Neutrophil (primary cell): ENCODE measurements around the gene RNF32.
"Not testable (repeated sequence)": the region's sequence is repeated elsewhere in the genome, so short reads cannot be mapped to it uniquely, and the experiment has no call there.

Source experiments
- H3K27ac ChIP-seq: fragments of 200-600 bp; sonication (generic); 2 replicates; pipeline ENCODE4 v1.5.1; 2016; ENCODE audit warnings: mild to moderate bottlenecking, moderate library complexity
- H3K27me3 ChIP-seq: fragments of 200-600 bp; sonication (generic); 2 replicates; pipeline ENCODE4 v1.6.0; 2016; ENCODE audit warnings: mild to moderate bottlenecking
- H3K36me3 ChIP-seq: fragments of 200-600 bp; sonication (generic); 2 replicates; pipeline ENCODE4 v1.5.1; 2017
- H3K4me1 ChIP-seq, 2 experiments: fragments of 200-600 bp in 1 of 2; sonication (generic) in 1 of 2; 1 replicate in 1 of 2; 2 replicates in 1 of 2; pipeline versions ENCODE4 v1.5.1 to v1.6.1; 2013 to 2016; ENCODE audit warnings: low read depth in 1 of 2, low read length in 1 of 2, mild to moderate bottlenecking in 1 of 2, moderate library complexity in 1 of 2; ENCODE audit not compliant: control insufficient read depth in 1 of 2, insufficient read depth in 1 of 2
- H3K4me3 ChIP-seq, 2 experiments: fragments of 200-600 bp in 1 of 2; sonication (generic) in 1 of 2; 1 replicate in 1 of 2; 2 replicates in 1 of 2; pipeline ENCODE4 v1.5.1; 2013 to 2016; ENCODE audit warnings: low read depth in 1 of 2, low read length in 1 of 2, mild to moderate bottlenecking in 1 of 2, moderate library complexity in 1 of 2
- H3K9me3 ChIP-seq: fragments of 200-600 bp; sonication (generic); 2 replicates; pipeline ENCODE4 v1.5.1; 2016
- TF ChIP-seq, protein P1 (sequence below): fragments of 200-600 bp; sonication (generic); IDR thresholded peaks from 2 replicates; pipeline ENCODE4 v1.5.1; 2016; ENCODE audit warnings: antibody characterized with exemption

The RNF32 gene

DNA sequence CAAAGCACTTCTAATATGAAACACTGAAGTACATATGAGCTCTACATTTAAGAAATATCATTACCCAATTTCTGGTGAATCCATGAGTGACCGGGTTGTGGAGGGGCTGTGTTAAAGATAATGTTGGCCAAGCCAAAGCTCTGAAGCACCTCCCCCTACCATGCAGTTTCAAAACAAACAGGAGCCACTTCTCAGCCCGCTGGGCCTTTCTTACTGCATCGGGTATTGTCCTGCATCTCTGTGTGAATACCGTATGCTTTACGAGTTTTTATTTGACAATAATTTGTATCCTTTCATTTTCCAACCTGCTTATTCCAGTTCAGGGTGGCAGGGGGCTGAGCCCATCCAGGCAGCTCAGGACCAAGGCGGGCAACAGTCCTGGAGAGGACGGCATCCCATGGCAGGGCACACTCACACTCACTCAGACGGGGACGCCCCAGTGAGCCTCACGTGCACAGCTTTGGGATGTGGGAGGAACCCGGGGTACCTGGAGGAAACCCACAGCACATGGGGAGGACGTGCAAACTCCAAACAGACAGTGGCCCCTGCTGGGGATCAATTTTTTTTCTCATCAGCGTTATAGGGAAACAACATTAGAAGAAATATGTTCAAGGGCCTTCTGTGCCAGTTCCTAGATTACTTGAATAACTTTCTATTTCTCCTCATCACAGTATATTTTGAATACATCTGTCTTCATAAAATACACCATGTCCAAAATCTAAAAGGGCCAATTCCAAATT lies 1.9 kb downstream of the RNF32 start:
- TF ChIP-seq, protein P1, sequence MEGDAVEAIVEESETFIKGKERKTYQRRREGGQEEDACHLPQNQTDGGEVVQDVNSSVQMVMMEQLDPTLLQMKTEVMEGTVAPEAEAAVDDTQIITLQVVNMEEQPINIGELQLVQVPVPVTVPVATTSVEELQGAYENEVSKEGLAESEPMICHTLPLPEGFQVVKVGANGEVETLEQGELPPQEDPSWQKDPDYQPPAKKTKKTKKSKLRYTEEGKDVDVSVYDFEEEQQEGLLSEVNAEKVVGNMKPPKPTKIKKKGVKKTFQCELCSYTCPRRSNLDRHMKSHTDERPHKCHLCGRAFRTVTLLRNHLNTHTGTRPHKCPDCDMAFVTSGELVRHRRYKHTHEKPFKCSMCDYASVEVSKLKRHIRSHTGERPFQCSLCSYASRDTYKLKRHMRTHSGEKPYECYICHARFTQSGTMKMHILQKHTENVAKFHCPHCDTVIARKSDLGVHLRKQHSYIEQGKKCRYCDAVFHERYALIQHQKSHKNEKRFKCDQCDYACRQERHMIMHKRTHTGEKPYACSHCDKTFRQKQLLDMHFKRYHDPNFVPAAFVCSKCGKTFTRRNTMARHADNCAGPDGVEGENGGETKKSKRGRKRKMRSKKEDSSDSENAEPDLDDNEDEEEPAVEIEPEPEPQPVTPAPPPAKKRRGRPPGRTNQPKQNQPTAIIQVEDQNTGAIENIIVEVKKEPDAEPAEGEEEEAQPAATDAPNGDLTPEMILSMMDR = no peak
- Histone ChIP-seq H3K27me3 (peaks cover 87% of the 10 kb centered on the region), H3K27ac (no peak overlapping the region), H3K9me3 (no peaks in the 10 kb centered on the region), H3K4me3 (no peak overlapping the region), H3K36me3 (no peaks in the 10 kb centered on the region), H3K4me1 (peaks cover 5 to 13% of the 10 kb centered on the region in 2 experiments)

DNA sequence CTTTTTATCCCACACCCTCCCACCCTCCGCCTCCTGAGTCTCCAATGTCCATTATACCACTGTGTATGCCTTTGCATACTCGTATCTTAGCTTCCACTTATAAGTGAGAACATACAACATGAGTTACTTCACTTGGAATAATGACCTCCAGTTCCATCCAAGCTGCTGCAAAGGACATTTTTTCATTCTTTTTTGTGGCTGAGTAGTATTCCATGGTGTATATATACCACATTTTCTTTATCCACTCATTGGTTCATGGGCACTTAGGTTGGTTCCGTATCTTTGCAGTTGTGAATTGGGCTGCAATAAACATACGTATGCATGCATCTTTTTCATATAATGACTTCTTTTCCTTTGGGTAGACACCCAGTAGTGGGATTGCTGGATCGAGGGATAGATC lies 6.8 kb downstream of the RNF32 start:
- not testable (repeated sequence) for H3K36me3 ChIP-seq, H3K27ac ChIP-seq, H3K9me3 ChIP-seq, H3K4me1 ChIP-seq, H3K4me3 ChIP-seq
- peaks cover 81% of the 10 kb centered on the region for H3K27me3 ChIP-seq

DNA sequence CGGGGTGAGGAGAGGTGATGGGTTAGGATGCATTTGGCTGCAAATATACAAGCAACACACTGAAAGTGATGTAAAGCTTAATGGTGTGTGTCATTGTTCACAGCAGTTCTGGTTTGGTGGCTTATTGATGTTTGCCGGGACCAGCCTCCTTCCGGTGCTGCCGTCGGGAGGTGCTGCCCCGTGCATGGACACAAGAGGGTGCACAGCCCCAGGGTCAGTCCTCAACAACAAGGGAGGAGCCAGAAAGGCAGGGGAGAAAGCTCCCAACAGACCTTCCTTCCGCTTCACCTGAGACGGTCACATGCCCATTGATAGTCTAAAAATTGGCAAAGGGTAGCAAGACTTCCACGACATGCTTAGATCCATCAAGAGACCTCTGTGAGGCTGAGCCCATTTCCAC lies 9.5 kb downstream of the RNF32 start:
- Histone ChIP-seq H3K27me3 (peaks cover 54% of the 10 kb centered on the region), H3K4me3 (no peak overlapping the region), H3K36me3 (no peaks in the 10 kb centered on the region), H3K4me1 (no peaks in the 10 kb centered on the region), H3K9me3 (no peaks in the 10 kb centered on the region), H3K27ac (no peak overlapping the region)
- TF ChIP-seq, protein P1 = no peak

DNA sequence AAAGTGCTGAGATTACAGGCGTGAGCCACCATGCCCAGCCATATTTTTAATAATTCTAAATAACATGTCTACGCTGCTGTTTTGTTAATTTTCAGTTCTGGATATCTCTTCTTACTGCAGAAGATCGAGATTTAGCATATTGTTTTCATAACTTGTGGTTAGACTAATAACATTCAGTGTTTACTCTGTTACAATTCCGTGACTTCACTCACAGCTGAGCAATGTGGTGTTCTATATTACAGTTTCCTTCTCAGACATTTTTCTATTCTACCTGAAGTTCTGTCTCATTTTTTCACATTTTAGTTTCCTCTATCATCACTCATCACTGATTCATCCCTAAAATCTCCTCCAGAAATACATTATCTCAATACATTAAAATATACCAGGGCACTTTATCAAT lies 10.9 kb downstream of the RNF32 start:
- no peak overlapping the region for H3K4me3 ChIP-seq
- no peak overlapping the region for H3K27ac ChIP-seq
- H3K27me3 ChIP-seq = peaks cover 41% of the 10 kb centered on the region
- H3K36me3 ChIP-seq = no peaks in the 10 kb centered on the region
- H3K4me1 ChIP-seq = no peaks in the 10 kb centered on the region
- TF ChIP-seq, protein P1 = no peak
- H3K9me3 ChIP-seq = no peaks in the 10 kb centered on the region

DNA sequence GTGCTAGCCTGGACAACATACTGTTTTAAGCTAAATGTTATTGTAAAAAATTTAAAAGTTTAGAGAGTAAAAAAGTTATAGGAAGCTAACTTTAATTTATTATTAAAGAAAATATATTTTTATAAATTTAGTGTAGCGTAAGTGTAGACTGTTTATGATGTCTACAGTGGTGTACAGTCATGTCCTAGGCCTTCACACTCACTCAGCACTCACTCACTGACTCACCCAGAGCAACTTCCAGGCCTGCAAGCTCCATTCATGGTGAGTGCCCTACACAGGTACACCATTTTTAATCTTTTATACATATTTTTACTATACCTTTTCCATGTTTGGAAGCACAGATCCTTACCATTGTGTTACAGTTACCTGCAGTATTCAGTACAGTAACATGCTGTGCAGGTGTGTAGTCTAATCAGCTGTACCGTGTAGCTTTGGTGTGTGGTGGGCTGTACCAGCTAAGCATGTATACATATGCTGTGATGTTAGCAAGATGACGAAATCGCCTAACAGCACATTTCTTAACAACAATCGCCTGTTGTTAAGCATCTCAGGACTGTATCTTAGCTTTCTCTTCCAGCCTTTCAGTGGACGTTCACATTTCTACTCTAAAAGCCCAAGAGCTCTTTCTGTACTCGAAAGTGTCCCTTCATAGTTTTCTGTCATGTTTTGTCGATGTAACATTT lies 12.5 kb downstream of the RNF32 start:
- H3K36me3 ChIP-seq = no peaks in the 10 kb centered on the region
- no peaks in the 10 kb centered on the region for H3K4me1 ChIP-seq
- H3K4me3 ChIP-seq = no peak overlapping the region
- H3K27ac ChIP-seq = no peak overlapping the region
- no peaks in the 10 kb centered on the region for H3K9me3 ChIP-seq
- H3K27me3 ChIP-seq = peaks cover 41% of the 10 kb centered on the region
- TF ChIP-seq, protein P1 = no peak

DNA sequence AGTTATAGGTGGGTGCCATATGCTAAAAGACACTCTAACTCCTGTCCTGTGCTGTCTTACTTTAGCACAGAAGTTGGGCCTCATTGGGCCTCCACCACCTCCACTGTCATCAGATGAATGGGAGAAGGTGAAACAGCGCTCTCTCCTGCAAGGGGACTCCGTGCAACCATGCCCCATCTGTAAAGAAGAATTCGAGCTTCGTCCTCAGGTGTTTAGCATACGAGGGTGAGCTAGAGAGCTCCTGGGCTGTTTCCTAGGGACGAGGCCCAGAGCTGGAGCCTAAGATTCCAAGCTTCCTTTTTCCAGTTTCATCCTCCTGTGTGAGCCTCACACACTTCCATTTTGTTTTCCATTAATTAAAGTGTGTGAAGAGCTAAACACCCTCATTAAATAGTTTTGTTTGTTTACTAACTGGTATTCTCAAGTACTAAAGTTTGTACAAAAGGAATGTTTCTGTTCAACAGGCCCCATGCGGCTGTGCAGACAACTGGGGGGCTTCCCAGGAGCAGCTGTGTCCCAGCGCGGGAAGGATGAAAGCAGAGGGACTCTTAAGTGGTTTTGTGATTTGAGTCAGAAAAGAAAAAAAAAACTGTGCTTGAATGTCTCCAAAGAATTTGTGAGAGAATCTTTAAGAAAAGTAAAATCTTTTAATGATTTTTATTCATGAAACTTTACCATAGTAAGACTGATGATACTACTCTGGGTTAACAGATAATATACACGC lies 14.1 kb downstream of the RNF32 start:
- Histone ChIP-seq H3K4me3 (no peak overlapping the region), H3K27ac (no peak overlapping the region), H3K4me1 (no peaks in the 10 kb centered on the region), H3K27me3 (peaks cover 44% of the 10 kb centered on the region), H3K36me3 (no peaks in the 10 kb centered on the region), H3K9me3 (no peaks in the 10 kb centered on the region)
- TF ChIP-seq, protein P1 = no peak
